ENCODE measurements around the gene NAV2.

NAV2 gene

DNA sequence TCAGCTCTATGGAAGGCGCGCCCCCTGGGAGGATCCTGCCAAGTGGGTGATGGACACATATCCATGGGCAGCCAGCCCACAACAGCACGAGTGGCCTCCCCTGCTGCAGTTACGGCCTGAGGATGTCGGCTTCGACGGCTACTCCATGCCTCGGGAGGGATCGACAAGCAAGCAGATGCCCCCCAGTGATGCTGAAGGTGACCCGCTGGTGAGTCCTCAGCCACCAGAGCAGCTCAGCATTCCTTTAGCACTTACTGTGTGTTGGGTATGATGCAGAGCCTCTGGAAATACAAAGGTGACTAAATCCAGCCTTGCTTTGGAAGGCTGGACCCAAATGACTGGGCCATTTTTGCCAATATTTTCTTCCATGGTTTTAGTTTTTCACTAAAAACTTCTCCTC, 402.0 kb downstream of the NAV2 start:
- TF ChIP-seq, protein P1, sequence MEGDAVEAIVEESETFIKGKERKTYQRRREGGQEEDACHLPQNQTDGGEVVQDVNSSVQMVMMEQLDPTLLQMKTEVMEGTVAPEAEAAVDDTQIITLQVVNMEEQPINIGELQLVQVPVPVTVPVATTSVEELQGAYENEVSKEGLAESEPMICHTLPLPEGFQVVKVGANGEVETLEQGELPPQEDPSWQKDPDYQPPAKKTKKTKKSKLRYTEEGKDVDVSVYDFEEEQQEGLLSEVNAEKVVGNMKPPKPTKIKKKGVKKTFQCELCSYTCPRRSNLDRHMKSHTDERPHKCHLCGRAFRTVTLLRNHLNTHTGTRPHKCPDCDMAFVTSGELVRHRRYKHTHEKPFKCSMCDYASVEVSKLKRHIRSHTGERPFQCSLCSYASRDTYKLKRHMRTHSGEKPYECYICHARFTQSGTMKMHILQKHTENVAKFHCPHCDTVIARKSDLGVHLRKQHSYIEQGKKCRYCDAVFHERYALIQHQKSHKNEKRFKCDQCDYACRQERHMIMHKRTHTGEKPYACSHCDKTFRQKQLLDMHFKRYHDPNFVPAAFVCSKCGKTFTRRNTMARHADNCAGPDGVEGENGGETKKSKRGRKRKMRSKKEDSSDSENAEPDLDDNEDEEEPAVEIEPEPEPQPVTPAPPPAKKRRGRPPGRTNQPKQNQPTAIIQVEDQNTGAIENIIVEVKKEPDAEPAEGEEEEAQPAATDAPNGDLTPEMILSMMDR (conservative IDR thresholded peaks at IDR 0.05; ENCODE audit: low read depth): no peak
- ChIA-PET POLR2A (ENCODE audit: low non-redundant PET) (no interaction called here), CTCF (interaction anchor here (1.0 to 1.8 kb wide), 2 partner anchors 11 to 14 kb away, joined by 3 read pairs; no protein-coding TSS in a partner anchor)
- H3K27ac ChIP-seq: peak overlapping the region; percentile 35
- no peak for DNase-seq (ENCODE audit: low spot score)

DNA sequence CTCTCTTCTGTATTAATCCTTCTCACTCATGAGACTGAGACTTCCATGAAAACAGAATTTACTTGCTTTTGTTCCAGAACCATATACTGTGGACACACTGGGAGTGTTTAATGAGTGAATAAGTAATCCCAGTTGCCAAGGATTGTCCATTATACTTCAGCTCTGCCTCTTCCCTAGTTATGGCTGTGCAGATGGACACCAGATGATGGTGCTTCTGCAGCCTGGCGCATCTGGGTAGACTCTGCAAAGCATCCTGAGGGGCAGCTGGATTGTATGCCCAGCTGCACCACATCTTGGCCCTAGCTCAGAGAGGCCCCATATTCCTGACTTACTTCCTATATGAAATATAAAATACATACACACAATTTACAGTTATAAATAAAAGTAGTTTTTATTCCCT, 404.2 kb downstream of the NAV2 start:
- CTCF ChIA-PET: no interaction called here
- no peak for DNase-seq (ENCODE audit: low spot score)
- H3K27ac ChIP-seq: no peak overlapping the region
- TF ChIP-seq, protein P1 (conservative IDR thresholded peaks at IDR 0.05; ENCODE audit: low read depth): no peak
- POLR2A ChIA-PET (ENCODE audit: low non-redundant PET): no interaction called here

DNA sequence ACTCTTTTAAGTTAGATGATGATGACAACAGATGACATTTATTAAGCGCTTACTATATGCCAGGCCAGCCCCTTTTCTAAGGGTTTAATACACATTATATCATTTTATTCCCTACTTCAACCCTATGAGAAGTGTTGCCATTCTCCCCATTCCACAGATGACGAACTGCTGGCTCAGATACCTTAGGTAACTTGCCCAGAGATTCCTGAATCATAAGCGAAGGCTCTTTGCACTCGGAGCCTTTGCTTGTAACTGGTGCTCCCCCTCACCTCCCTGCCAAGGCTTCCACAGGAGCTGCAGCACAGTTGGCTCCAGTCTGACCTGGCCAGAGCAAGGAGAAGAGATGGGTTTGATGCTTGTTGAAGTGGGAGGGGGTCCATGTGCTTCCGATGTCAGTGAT, 404.7 kb downstream of the NAV2 start:
- ChIA-PET POLR2A (ENCODE audit: low non-redundant PET) (no interaction called here), CTCF (interaction anchor here (1.1 kb wide), 1 partner anchor 11 kb away, joined by 5 read pairs; no protein-coding TSS in a partner anchor)
- DNase-seq (ENCODE audit: low spot score): no peak
- H3K27ac ChIP-seq: no peak overlapping the region
- TF ChIP-seq, protein P1 (conservative IDR thresholded peaks at IDR 0.05; ENCODE audit: low read depth): no peak

DNA sequence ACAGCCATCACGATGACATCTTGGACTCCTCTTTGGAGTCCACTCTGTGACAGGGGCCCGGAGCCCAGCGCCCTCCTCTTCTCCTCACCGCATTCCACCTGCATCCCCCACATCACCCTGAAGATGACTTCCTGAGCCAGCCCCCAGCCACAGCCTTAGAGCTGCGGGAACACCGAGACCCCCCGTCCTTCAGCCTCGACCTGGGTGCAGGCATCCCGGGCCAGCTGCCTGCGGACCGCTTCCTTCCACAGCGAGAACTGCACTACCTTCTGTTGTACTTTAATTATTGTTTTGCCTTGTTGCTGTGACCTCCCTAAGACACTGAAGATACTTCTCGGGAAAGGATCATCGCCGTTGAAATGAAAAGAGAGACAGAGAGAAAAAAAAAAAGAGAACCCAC, 405.6 kb downstream of the NAV2 start:
- H3K27ac ChIP-seq: no peak overlapping the region
- POLR2A ChIA-PET (ENCODE audit: low non-redundant PET): no interaction called here
- no peak for DNase-seq (ENCODE audit: low spot score)
- CTCF ChIA-PET: interaction anchor here (1.1 kb wide), 1 partner anchor 10 kb away, joined by 5 read pairs; no protein-coding TSS in a partner anchor
- TF ChIP-seq, protein P1 (conservative IDR thresholded peaks at IDR 0.05; ENCODE audit: low read depth): no peak

DNA sequence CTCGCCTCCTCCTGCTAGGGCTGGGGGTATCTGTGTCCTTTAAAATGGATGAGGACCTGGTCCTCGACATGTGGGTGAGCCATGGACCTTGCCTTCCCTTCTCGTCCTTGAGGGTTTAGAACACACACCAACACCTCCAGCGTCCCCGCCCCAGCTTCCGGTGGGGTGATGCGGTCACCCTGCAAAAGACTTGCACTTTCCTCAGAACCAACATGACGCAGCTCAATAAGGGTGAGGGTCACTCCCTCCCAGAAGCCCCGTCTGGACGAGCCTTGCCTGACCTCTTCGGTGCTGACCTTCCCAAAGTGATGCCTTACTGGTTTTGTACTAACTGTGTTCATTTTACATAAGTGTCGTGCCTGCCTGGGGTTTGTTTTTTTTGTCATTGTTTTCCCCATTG, 406.7 kb downstream of the NAV2 start:
- TF ChIP-seq, protein P1 (conservative IDR thresholded peaks at IDR 0.05; ENCODE audit: low read depth): no peak
- CTCF ChIA-PET: interaction anchor here (0.7 kb wide), 1 partner anchor 8 kb away, joined by 4 read pairs; no protein-coding TSS in a partner anchor
- H3K27ac ChIP-seq: no peak overlapping the region
- POLR2A ChIA-PET (ENCODE audit: low non-redundant PET): no interaction called here
- no peak for DNase-seq (ENCODE audit: low spot score)

DNA sequence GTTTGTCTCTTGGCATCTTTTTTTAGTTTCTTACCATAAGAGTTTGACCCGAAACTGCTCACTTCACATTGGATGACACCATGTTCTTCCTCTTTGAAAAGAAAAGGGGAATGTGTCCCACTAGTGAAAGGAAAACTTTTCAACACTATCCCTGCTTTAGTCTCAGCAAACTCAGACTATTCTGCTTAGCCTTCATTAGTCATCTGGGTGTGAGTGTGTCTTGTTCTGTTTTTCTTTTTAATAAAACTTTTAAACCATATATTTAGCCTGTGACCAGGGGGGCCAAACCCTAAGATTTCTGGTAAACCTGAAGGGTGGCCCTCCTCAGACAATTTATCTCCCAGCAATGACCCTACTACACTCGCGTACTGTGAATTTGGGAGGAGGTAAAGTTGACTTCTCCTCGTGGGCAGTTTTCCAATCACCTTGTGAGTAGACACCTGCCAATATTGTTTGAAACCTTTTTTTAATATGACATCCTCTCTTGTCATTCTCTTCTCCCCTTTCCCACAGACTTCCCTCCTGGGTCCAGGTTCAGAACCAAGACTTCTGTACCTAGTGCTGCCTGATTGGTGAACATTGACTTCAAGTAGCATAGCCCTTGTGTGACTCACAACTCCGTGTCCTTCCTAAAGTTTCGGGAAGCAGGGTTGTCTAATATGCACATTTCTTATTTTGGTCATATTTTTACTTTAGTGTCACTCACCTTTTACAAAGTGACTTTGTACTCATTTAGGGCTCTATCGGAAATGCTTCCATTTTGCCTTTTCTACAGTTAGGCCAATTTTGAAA, 407.7 kb downstream of the NAV2 start:
- POLR2A ChIA-PET (ENCODE audit: low non-redundant PET): no interaction called here
- no peak for DNase-seq (ENCODE audit: low spot score)
- TF ChIP-seq, protein P1 (conservative IDR thresholded peaks at IDR 0.05; ENCODE audit: low read depth): no peak
- CTCF ChIA-PET: no interaction called here
- H3K27ac ChIP-seq: no peak overlapping the region
